Ascending aorta (tissue), 2 donors: Measurements from ENCODE around the gene REEP3. TPM values are rescaled to one million over a fixed set of nuclear protein-coding genes. Genes with fewer than 3 reads are reported as not detected.

ENCODE experiments used
- DNase-seq, 2 donors: peaks; one replicate each; pipeline ENCODE4 v3.0.0-alpha.2; 2019; ENCODE audit warnings: low spot score in 2 of 2
- H3K27ac ChIP-seq, 2 donors: fragments of 200-600 bp; sonication (generic); one replicate each; pipeline ENCODE4 v1.5.1; 2016 to 2017; ENCODE audit warnings: mild to moderate bottlenecking in 1 of 2
- H3K27me3 ChIP-seq: fragments of 200-600 bp; sonication (generic); one replicate; pipeline ENCODE4 v1.5.1; 2017
- H3K36me3 ChIP-seq, 2 donors: fragments of 200-600 bp; sonication (generic); one replicate each; pipeline ENCODE4 v1.5.1; 2016
- H3K4me1 ChIP-seq, 2 donors: fragments of 200-600 bp; sonication (generic); one replicate each; pipeline ENCODE4 v1.5.1; 2016 to 2017; ENCODE audit warnings: mild to moderate bottlenecking in 1 of 2
- H3K4me3 ChIP-seq, 2 donors: fragments of 200-600 bp; sonication (generic); one replicate each; pipeline ENCODE4 v1.5.1; 2016 to 2017; ENCODE audit warnings: mild to moderate bottlenecking in 1 of 2
- H3K9me3 ChIP-seq, 2 donors: fragments of 200-600 bp; sonication (generic); one replicate each; pipeline ENCODE4 v1.5.1; 2016
- intact Hi-C: fragments of 100-400 bp; cut with DNase I; formaldehyde crosslinking; loops from one replicate; pipeline ENCODE4 v1.15.1; 2023
- total RNA-seq: library from RNA; depleted of rRNA; stranded (reverse); fragments of >200 nt; gene quantifications from one replicate; pipeline ENCODE4 v1.1.0, GENCODE V29; 2016
- TF ChIP-seq, protein P1 (sequence below), 3 experiments: fragments of 200-600 bp in 2 of 3; fragments of 450-650 bp in 1 of 3; sonication (generic) in 2 of 3; IDR thresholded peaks; one replicate each; pipeline ENCODE4 v1.5.1; 2016 to 2019; ENCODE audit warnings: antibody characterized with exemption in 3 of 3, mild to moderate bottlenecking in 1 of 3, moderate library complexity in 1 of 3

Gene REEP3
- total RNA-seq, 1 donor from 2014 or later, result 41.1 TPM

DNA sequence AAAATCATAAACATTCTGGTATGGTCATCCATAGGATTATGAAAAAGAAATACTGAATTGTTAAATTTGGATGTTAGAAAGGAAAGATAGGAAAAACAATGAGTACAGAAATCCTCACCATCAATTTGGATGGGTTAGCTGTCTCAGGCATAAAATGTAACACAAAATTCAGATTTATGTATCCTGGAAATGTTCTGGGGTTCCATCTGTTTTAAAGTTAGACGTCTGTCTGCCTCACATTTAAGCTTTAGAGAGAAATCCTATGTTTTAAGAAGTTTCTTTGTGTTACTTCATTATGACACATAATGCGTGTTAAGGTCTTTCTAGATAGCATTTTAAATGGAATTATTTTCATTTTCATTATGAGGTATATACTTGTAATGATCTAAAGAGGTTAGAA, 103.5 kb downstream of the REEP3 start:
- Histone ChIP-seq H3K4me3 (no peak overlapping the region), H3K4me1 (peaks cover 0 to 11% of the 10 kb centered on the region in 2 donors), H3K27me3 (no peaks in the 10 kb centered on the region), H3K9me3 (no peaks in the 10 kb centered on the region), H3K36me3 (peaks cover 0 to 13% of the 10 kb centered on the region in 2 donors), H3K27ac (no peak overlapping the region)
- intact Hi-C loops, result loop anchor here (5.0 kb wide), 2 partner anchors 37 to 407 kb away; no protein-coding TSS in a partner anchor
- no peak for DNase-seq
- TF ChIP-seq, protein P1, sequence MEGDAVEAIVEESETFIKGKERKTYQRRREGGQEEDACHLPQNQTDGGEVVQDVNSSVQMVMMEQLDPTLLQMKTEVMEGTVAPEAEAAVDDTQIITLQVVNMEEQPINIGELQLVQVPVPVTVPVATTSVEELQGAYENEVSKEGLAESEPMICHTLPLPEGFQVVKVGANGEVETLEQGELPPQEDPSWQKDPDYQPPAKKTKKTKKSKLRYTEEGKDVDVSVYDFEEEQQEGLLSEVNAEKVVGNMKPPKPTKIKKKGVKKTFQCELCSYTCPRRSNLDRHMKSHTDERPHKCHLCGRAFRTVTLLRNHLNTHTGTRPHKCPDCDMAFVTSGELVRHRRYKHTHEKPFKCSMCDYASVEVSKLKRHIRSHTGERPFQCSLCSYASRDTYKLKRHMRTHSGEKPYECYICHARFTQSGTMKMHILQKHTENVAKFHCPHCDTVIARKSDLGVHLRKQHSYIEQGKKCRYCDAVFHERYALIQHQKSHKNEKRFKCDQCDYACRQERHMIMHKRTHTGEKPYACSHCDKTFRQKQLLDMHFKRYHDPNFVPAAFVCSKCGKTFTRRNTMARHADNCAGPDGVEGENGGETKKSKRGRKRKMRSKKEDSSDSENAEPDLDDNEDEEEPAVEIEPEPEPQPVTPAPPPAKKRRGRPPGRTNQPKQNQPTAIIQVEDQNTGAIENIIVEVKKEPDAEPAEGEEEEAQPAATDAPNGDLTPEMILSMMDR (IDR thresholded peaks at IDR 0.05), result no peak

DNA sequence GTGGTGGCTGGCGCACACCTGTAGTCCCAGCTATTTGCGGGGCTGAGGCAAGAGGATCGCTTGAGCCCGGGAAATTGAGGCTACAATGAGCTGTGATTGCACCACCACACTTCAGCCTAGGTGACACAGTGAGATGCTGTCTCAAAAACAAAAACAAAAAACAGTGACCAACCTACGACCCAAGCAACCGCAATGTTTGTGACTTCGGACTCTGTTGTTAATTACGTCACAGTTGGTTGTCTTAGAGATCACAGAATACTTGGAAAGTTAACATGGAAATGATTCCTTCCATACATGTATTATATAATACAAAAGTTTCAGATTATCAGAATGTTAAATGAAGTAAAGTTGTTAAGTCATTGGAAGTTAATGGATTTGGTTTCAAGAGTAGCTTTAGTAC, 106.2 kb downstream of the REEP3 start:
- no peak overlapping the region for H3K27ac ChIP-seq
- intact Hi-C loops, result loop anchor here (5.0 kb wide), 2 partner anchors 40 to 410 kb away; no protein-coding TSS in a partner anchor

DNA sequence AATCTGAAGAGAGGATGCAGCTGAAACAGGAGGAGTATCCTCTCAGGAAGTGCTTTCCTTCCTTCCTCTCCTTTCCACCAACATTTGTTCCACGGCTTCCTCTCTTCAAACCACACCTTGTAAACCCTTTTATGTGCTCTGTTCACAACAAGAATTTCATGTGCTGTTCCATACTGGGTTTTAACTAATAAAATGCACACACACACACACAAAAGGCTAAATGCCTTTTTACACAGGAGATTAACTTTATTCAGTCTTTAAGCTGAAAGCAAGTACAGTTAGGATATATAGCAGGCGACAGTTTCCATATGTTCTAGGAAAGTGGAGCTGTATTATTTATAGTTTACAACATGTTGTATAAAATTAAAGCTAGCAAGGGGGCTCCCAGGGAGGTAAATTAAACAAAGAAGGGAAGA, 106.7 kb downstream of the REEP3 start:
- H3K9me3 ChIP-seq, result no peaks in the 10 kb centered on the region
- intact Hi-C loops, result loop anchor here (2.0 to 5.0 kb wide), 3 partner anchors 41 to 411 kb away; partner anchors contain the start of gene JMJD1C
- peaks cover 0 to 20% of the 10 kb centered on the region in 2 donors for H3K4me1 ChIP-seq
- H3K36me3 ChIP-seq, result peaks cover 0 to under 1% of the 10 kb centered on the region in 2 donors
- H3K27ac ChIP-seq, result peak overlapping the region; percentile 85 to 90
- no peak overlapping the region for H3K4me3 ChIP-seq
- H3K27me3 ChIP-seq, result no peaks in the 10 kb centered on the region
- TF ChIP-seq, protein P1 (IDR thresholded peaks at IDR 0.05), result no peak
- DNase-seq, result no peak

More for the DNA sequence above, 106.2 kb downstream of the REEP3 start:
- Histone ChIP-seq H3K4me1 (peaks cover 0 to 20% of the 10 kb centered on the region in 2 donors), H3K36me3 (peaks cover 0 to 6% of the 10 kb centered on the region in 2 donors), H3K4me3 (no peak overlapping the region), H3K9me3 (no peaks in the 10 kb centered on the region), H3K27me3 (no peaks in the 10 kb centered on the region)
- TF ChIP-seq, protein P1 (IDR thresholded peaks at IDR 0.05), result no peak
- DNase-seq, result no peak

DNA sequence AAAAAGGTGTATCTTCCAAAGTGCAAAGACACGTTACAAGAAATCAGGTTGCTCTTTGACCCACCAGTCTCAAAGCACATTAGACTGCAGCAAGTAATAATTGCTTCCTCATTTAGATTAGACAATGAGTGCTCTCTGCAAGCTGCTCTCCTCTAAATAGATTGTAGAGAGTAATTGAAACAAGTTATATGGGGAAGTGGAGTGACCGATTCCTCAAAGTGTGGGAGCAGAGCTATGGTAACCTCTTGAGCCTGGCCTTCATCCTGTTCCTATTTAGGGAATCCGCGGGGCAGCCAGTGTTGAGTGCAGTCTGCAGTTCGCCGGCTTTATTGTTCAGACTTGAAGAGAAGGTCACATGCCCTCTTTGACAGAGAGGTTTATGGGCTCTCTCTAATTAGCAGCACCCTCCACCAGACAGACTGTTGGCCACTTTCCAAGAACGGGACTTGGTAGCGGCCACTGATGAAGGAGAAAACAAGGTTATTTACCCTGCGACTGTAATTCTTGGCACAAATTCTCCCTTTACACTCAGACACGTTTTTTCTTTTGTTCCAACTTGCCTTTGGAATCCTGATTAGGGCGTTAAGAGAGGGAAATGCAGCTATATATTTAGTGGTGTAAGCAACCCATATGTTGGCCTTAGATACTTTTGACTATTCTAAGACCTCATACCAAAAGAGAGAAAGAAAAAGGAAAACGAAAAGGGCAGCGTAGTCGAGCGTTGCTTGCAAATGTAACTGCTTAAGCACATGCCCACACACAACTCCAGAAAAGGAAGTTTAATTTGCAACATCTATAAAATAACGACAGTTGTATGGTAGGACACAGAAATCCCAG, 107.5 kb downstream of the REEP3 start:
- DNase-seq, result peak in 1 of 2 donors; percentile 77
- Histone ChIP-seq H3K27me3 (no peaks in the 10 kb centered on the region), H3K36me3 (no peaks in the 10 kb centered on the region), H3K4me3 (peak overlapping the region; percentile 67 to 70), H3K4me1 (peaks cover 0 to 20% of the 10 kb centered on the region in 2 donors), H3K9me3 (no peaks in the 10 kb centered on the region), H3K27ac (peak overlapping the region; percentile 85 to 90)
- intact Hi-C loops, result loop anchor here (2.0 to 5.0 kb wide), 3 partner anchors 41 to 411 kb away; partner anchors contain the start of gene JMJD1C
- TF ChIP-seq, protein P1 (IDR thresholded peaks at IDR 0.05), result no peak

DNA sequence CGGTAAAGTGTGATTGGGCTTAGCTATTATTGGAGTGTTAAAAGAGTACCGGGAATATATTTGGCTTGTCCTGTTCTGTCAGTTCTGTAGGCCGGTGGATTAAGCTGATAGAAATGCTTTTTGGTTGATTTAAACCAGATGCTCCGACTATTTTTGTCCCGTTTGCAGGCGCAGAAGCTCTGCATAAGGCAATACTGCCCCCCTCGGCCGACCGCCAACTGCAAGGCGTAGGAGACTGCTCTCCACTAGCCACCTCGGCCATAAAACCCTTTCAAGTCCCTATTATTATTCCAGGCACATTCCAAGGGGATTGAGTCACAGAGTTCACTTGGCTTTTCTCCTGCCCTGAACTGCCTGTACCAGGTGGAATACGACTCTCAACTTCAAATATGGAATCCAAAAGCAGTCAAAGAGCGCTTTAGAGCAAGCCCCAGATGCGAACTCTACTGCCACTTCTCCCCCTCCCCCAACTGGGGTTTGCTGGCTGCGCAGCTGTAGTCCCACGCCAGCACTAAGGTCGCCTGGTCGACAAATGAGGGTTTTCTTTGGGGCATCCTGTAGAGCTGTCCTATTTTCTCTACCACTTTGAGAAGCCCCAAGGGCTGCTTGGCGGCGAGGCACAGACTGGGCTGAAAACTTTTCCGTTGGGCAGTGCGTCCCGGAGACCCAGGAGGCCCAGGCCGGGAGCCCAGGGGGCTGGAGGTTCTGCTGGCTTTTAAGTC, 108.3 kb downstream of the REEP3 start:
- peak overlapping the region; percentile 90 to 99 for H3K27ac ChIP-seq
- intact Hi-C loops, result loop anchor here (1.0 to 5.0 kb wide), 11 partner anchors 42 to 812 kb away; partner anchors contain the start of genes EGR2, JMJD1C and REEP3
- TF ChIP-seq, protein P1 (IDR thresholded peaks at IDR 0.05), result peak; percentile 67 to 74 (median 73)
- peak; percentile 83 to 99 for DNase-seq
- no peaks in the 10 kb centered on the region for H3K36me3 ChIP-seq
- H3K9me3 ChIP-seq, result no peaks in the 10 kb centered on the region
- H3K4me3 ChIP-seq, result peak overlapping the region; percentile 67 to 70
- H3K4me1 ChIP-seq, result peaks cover 0 to 20% of the 10 kb centered on the region in 2 donors
- H3K27me3 ChIP-seq, result no peaks in the 10 kb centered on the region
